Naive thymus-derived CD4-positive, alpha-beta T cell (primary cell): ENCODE results near the gene FOXP3. TPM values are rescaled to one million over a fixed set of nuclear protein-coding genes. Genes with fewer than 3 reads are reported as not detected.

Experiments used
- ATAC-seq: fragments of 150-1000 bp; cut with Tn5 transposase; 2 replicates; pipeline ENCODE4 v1.10.0; 2021; ENCODE audit warnings: mild to moderate bottlenecking, moderate library complexity
- CTCF ChIA-PET: fragments of 350-600 bp; sonication (Branson Sonifier 250); formaldehyde crosslinking; loops from one replicate; lab custom pipeline; 2021; ENCODE audit warnings: antibody characterized with exemption; lab: Charles Lee
- POLR2A ChIA-PET: fragments of 350-600 bp; sonication (Branson Sonifier 250); formaldehyde crosslinking; loops from one replicate; lab custom pipeline; 2021; ENCODE audit warnings: antibody characterized with exemption, inconsistent platforms; lab: Charles Lee
- DNase-seq, 9 donors: peaks; one replicate each; pipeline versions ENCODE4 v3.0.0 to v3.0.0-alpha.2; 2020 to 2022; ENCODE audit warnings: mixed read lengths in 1 of 9
- H3K27ac ChIP-seq: one replicate; pipeline ENCODE4 v1.7.0; 2013; ENCODE audit warnings: mild to moderate bottlenecking, low read depth, low read length, moderate library complexity
- H3K27me3 ChIP-seq, 2 donors: one replicate each; pipeline ENCODE4 v1.7.0; 2013; ENCODE audit warnings: low read length in 2 of 2, mild to moderate bottlenecking in 2 of 2, moderate library complexity in 2 of 2; ENCODE audit not compliant: control insufficient read depth in 2 of 2, insufficient read depth in 2 of 2
- H3K36me3 ChIP-seq, 3 experiments: 1 replicate in 2 of 3; 2 replicates in 1 of 3; pipeline ENCODE4 v1.7.0; 2013; ENCODE audit warnings: low read length in 3 of 3, mild to moderate bottlenecking in 3 of 3, moderate library complexity in 1 of 3; ENCODE audit not compliant: insufficient read depth in 3 of 3, control insufficient read depth in 2 of 3
- H3K4me1 ChIP-seq, 2 donors: one replicate each; pipeline ENCODE4 v1.7.0; 2013; ENCODE audit warnings: low read length in 2 of 2, mild to moderate bottlenecking in 2 of 2, moderate library complexity in 1 of 2; ENCODE audit not compliant: control insufficient read depth in 2 of 2, insufficient read depth in 2 of 2
- H3K4me3 ChIP-seq: 2 replicates; pipeline ENCODE4 v1.7.0; 2013; ENCODE audit warnings: mild to moderate bottlenecking, low read length
- H3K9me3 ChIP-seq, 3 experiments: 1 replicate in 2 of 3; 2 replicates in 1 of 3; pipeline ENCODE4 v1.7.0; 2013; ENCODE audit warnings: low read length in 3 of 3; ENCODE audit not compliant: control insufficient read depth in 2 of 3
- H3K27ac Mint-ChIP-seq, 9 donors: one replicate each; pipeline ENCODE4 v1.8.0; 2020 to 2022; ENCODE audit warnings: mixed read lengths in 9 of 9, mild to moderate bottlenecking in 8 of 9, moderate library complexity in 5 of 9, inconsistent platforms in 2 of 9
- H3K27me3 Mint-ChIP-seq, 5 donors: one replicate each; pipeline ENCODE4 v1.8.0; 2021 to 2022; ENCODE audit warnings: mixed read lengths in 5 of 5, mild to moderate bottlenecking in 1 of 5
- H3K36me3 Mint-ChIP-seq, 5 donors: one replicate each; pipeline ENCODE4 v1.8.0; 2020 to 2022; ENCODE audit warnings: mixed read lengths in 5 of 5, mild to moderate bottlenecking in 3 of 5, inconsistent platforms in 1 of 5
- H3K4me1 Mint-ChIP-seq, 7 donors: one replicate each; pipeline ENCODE4 v1.8.0; 2020 to 2022; ENCODE audit warnings: mixed read lengths in 7 of 7, mild to moderate bottlenecking in 3 of 7, inconsistent platforms in 1 of 7
- H3K4me3 Mint-ChIP-seq, 10 donors: one replicate each; pipeline ENCODE4 v1.8.0; 2020 to 2022; ENCODE audit warnings: mild to moderate bottlenecking in 10 of 10, mixed read lengths in 10 of 10, moderate library complexity in 6 of 10, inconsistent platforms in 2 of 10
- H3K9me3 Mint-ChIP-seq, 11 donors: one replicate each; pipeline ENCODE4 v1.8.0; 2020 to 2022; ENCODE audit warnings: mixed read lengths in 11 of 11, mild to moderate bottlenecking in 4 of 11, inconsistent platforms in 1 of 11, moderate library complexity in 1 of 11
- intact Hi-C, 2 donors: fragments of 100-400 bp; cut with micrococcal nuclease; formaldehyde crosslinking; loops; one replicate each; pipeline ENCODE4 v1.15.1; 2023
- polyA plus RNA-seq, 2 donors: library from polyadenylated mRNA; unstranded; fragments of 300-500 nt; fragmentation: Illumina TruSeq; gene quantifications; one replicate each; pipeline ENCODE4 v1.2.3, GENCODE V29; 2021
- total RNA-seq, 6 experiments: library from RNA in 5 of 6; stranded (reverse) in 5 of 6; gene quantifications; 1 replicate in 5 of 6; 2 replicates in 1 of 6; pipeline ENCODE4 v1.2.3 and lab custom pipeline; 2021 to 2026

The FOXP3 gene, protein sequence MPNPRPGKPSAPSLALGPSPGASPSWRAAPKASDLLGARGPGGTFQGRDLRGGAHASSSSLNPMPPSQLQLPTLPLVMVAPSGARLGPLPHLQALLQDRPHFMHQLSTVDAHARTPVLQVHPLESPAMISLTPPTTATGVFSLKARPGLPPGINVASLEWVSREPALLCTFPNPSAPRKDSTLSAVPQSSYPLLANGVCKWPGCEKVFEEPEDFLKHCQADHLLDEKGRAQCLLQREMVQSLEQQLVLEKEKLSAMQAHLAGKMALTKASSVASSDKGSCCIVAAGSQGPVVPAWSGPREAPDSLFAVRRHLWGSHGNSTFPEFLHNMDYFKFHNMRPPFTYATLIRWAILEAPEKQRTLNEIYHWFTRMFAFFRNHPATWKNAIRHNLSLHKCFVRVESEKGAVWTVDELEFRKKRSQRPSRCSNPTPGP
- total RNA-seq (10 to 100 TPM in 1 of 5 experiments, 1 to 10 TPM in 2, under 1 TPM in 2; 0.50 to 25.3 (median 1.7) TPM), polyA plus RNA-seq (under 1 TPM; 0.35 to 0.41 TPM), total RNA-seq (lab: John Stamatoyannopoulos, UW) (not detected)

DNA sequence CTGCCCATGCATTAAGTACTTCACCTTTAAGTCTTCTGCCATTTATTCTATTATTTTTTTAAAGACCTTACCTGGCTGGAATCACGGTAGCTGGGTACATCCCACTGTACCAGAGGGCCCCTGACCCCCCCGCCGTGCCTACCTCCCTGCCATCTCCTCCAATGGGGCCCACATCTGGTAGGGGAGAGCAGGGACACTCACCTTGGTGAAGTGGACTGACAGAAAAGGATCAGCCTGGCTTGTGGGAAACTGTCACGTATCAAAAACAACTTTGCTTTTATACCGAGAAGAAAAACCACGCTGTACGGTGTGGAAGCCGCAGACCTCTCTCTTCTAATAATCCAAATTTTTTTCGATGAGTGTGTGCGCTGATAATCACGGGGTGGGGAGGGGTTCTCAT lies at the start of gene FOXP3:
Gene FOXP3, minus strand, starts transcription at position 251 of the 400 bp plus-strand sequence. CDS start 6,205 bp downstream, outside the sequence.
- Mint-ChIP-seq H3K4me3 (peak within 1 kb of the TSS in 4 of 10 donors; percentile 4 to 77 (median 53)), H3K4me1 (peaks cover 0 to 39% (median 19%) of the 10 kb centered on the region in 7 donors), H3K36me3 (peaks cover 0 to 13% (median 0%) of the 10 kb centered on the region in 5 donors), H3K27me3 (no peaks in the 10 kb centered on the region), H3K27ac (peak within 1 kb of the TSS in 2 of 9 donors; percentile 70 to 77), H3K9me3 (peaks cover 0 to 2% (median 0%) of the 10 kb centered on the region in 11 donors)
- CTCF ChIA-PET = no interaction called here
- Histone ChIP-seq H3K4me3 (no peak within 1 kb of the TSS), H3K36me3 (no peaks in the 10 kb centered on the region), H3K27ac (no peak within 1 kb of the TSS), H3K4me1 (peaks cover 5 to 13% of the 10 kb centered on the region in 2 donors), H3K27me3 (no peaks in the 10 kb centered on the region), H3K9me3 (no peaks in the 10 kb centered on the region)
- no peak for ATAC-seq
- POLR2A ChIA-PET = no interaction called here
- no peak for DNase-seq
- intact Hi-C loops = loop anchor here in 1 of 2 donors (10.0 kb wide), 3 partner anchors 190 to 1610 kb away; partner anchors contain the start of genes ELK1, PQBP1, PRAF2 and TIMM17B

- H3K4me3 ChIP-seq = no peak overlapping the region
- Mint-ChIP-seq H3K27ac (no peak overlapping the region), H3K4me1 (peaks cover 19 to 29% (median 21%) of the 10 kb centered on the region in 7 donors), H3K27me3 (peaks cover 0 to 16% (median 0%) of the 10 kb centered on the region in 5 donors), H3K36me3 (peaks cover 0 to 5% (median 0%) of the 10 kb centered on the region in 5 donors), H3K9me3 (no peaks in the 10 kb centered on the region), H3K4me3 (no peak overlapping the region)
- ChIA-PET CTCF (no interaction called here), POLR2A (no interaction called here)
- intact Hi-C loops = no loop called here
- H3K27ac ChIP-seq = no peak overlapping the region
- peaks cover 10 to 15% of the 10 kb centered on the region in 2 donors for H3K4me1 ChIP-seq
- H3K36me3 ChIP-seq = no peaks in the 10 kb centered on the region
- no peaks in the 10 kb centered on the region for H3K9me3 ChIP-seq
- ATAC-seq (no peak), DNase-seq (no peak)
- no peaks in the 10 kb centered on the region for H3K27me3 ChIP-seq
Observed at GRCh38 chrX:49312176-49312575, 47.7 kb upstream of the FOXP3 start.

GRCh38 chrX:49310371-49310770 lies 45.9 kb upstream of the FOXP3 start:
- H3K4me1 Mint-ChIP-seq = peaks cover 19 to 29% (median 21%) of the 10 kb centered on the region in 7 donors
- H3K4me3 Mint-ChIP-seq = peak overlapping the region in 4 of 10 donors; percentile 83 to 95 (median 84)
- ChIA-PET CTCF (interaction anchor here (0.9 to 1.4 kb wide), 2 partner anchors 19 to 118 kb away, joined by 4 read pairs; no protein-coding TSS in a partner anchor), POLR2A (interaction anchor here (1.2 to 3.0 kb wide), 5 partner anchors 33 to 119 kb away, joined by 7 to 23 read pairs (median 11); partner anchors contain the start of gene PPP1R3F)
- H3K36me3 ChIP-seq = no peaks in the 10 kb centered on the region
- H3K27me3 Mint-ChIP-seq = peaks cover 0 to 21% (median 0%) of the 10 kb centered on the region in 5 donors
- peak overlapping the region; percentile 70 for H3K27ac ChIP-seq
- peak overlapping the region in 7 of 9 donors; percentile 95 to 100 (median 98) for H3K27ac Mint-ChIP-seq
- peaks cover 0 to 5% (median 0%) of the 10 kb centered on the region in 5 donors for H3K36me3 Mint-ChIP-seq
- H3K4me1 ChIP-seq = peaks cover 10 to 15% of the 10 kb centered on the region in 2 donors
- DNase-seq (no peak), ATAC-seq (no peak)
- H3K9me3 Mint-ChIP-seq = no peaks in the 10 kb centered on the region
- no peaks in the 10 kb centered on the region for H3K9me3 ChIP-seq
- H3K4me3 ChIP-seq = peak overlapping the region; percentile 54
- intact Hi-C loops = no loop called here
- no peaks in the 10 kb centered on the region for H3K27me3 ChIP-seq

GRCh38 chrX:49309401-49309981 lies 45.0 kb upstream of the FOXP3 start:
- H3K27ac ChIP-seq = peak overlapping the region; percentile 70
- H3K9me3 ChIP-seq = no peaks in the 10 kb centered on the region
- peaks cover 10 to 15% of the 10 kb centered on the region in 2 donors for H3K4me1 ChIP-seq
- POLR2A ChIA-PET = interaction anchor here (0.6 to 3.0 kb wide), 11 partner anchors 17 to 325 kb away, joined by 3 to 23 read pairs (median 5); partner anchors contain the start of genes GRIPAP1 and PPP1R3F
- Mint-ChIP-seq H3K4me3 (peak overlapping the region; percentile 82 to 95 (median 86)), H3K9me3 (no peaks in the 10 kb centered on the region), H3K4me1 (peaks cover 19 to 29% (median 21%) of the 10 kb centered on the region in 7 donors), H3K36me3 (peaks cover 0 to 5% (median 0%) of the 10 kb centered on the region in 5 donors), H3K27me3 (peaks cover 0 to 25% (median 0%) of the 10 kb centered on the region in 5 donors), H3K27ac (peak overlapping the region; percentile 92 to 100 (median 98))
- H3K27me3 ChIP-seq = no peaks in the 10 kb centered on the region
- DNase-seq (peak in 7 of 9 donors; percentile 23 to 64 (median 52)), ATAC-seq (peak; percentile 69)
- H3K36me3 ChIP-seq = no peaks in the 10 kb centered on the region
- intact Hi-C loops = loop anchor here (1.0 to 2.0 kb wide), 4 partner anchors 36 to 75 kb away; partner anchors contain the start of genes PPP1R3F (in 2 of the 2) and CCDC22 (in 1 of the 2)
- peak overlapping the region; percentile 54 for H3K4me3 ChIP-seq
- CTCF ChIA-PET = interaction anchor here (0.7 to 1.4 kb wide), 4 partner anchors 18 to 117 kb away, joined by 3 to 4 read pairs (median 4); no protein-coding TSS in a partner anchor

- Mint-ChIP-seq H3K36me3 (peaks cover 0 to 5% (median 0%) of the 10 kb centered on the region in 5 donors), H3K9me3 (no peaks in the 10 kb centered on the region), H3K4me1 (peaks cover 19 to 29% (median 21%) of the 10 kb centered on the region in 7 donors), H3K4me3 (peak overlapping the region; percentile 82 to 95 (median 86)), H3K27me3 (peaks cover 0 to 25% (median 0%) of the 10 kb centered on the region in 5 donors), H3K27ac (peak overlapping the region; percentile 92 to 100 (median 98))
- H3K4me3 ChIP-seq = peak overlapping the region; percentile 54
- CTCF ChIA-PET = interaction anchor here (0.7 kb wide), 2 partner anchors 17 to 21 kb away, joined by 3 read pairs; no protein-coding TSS in a partner anchor
- POLR2A ChIA-PET = interaction anchor here (0.6 to 3.0 kb wide), 11 partner anchors 9 to 326 kb away, joined by 3 to 23 read pairs (median 5); partner anchors contain the start of gene PPP1R3F
- no peaks in the 10 kb centered on the region for H3K27me3 ChIP-seq
- peak overlapping the region; percentile 70 for H3K27ac ChIP-seq
- intact Hi-C loops = loop anchor here (1.0 to 2.0 kb wide), 4 partner anchors 35 to 74 kb away; partner anchors contain the start of genes PPP1R3F (in 2 of the 2) and CCDC22 (in 1 of the 2)
- H3K36me3 ChIP-seq = no peaks in the 10 kb centered on the region
- H3K4me1 ChIP-seq = peaks cover 10 to 15% of the 10 kb centered on the region in 2 donors
- no peaks in the 10 kb centered on the region for H3K9me3 ChIP-seq
- DNase-seq (peak in 7 of 9 donors; percentile 19 to 53 (median 45)), ATAC-seq (peak; percentile 67)
Observed at GRCh38 chrX:49308604-49309269, 44.2 kb upstream of the FOXP3 start.
